GM18868 (cell line): ENCODE results near the gene KLF11.
"Not testable (repeated sequence)": the region's sequence is repeated elsewhere in the genome, so short reads cannot be mapped to it uniquely, and the experiment has no call there.

Experiments used
- ATAC-seq: cut with Tn5 transposase; IDR thresholded peaks from one replicate; pipeline ENCODE4 v1.9.1; 2021; ENCODE audit warnings: mild to moderate bottlenecking, moderate library complexity; ENCODE audit not compliant: unreplicated experiment

The KLF11 gene

DNA sequence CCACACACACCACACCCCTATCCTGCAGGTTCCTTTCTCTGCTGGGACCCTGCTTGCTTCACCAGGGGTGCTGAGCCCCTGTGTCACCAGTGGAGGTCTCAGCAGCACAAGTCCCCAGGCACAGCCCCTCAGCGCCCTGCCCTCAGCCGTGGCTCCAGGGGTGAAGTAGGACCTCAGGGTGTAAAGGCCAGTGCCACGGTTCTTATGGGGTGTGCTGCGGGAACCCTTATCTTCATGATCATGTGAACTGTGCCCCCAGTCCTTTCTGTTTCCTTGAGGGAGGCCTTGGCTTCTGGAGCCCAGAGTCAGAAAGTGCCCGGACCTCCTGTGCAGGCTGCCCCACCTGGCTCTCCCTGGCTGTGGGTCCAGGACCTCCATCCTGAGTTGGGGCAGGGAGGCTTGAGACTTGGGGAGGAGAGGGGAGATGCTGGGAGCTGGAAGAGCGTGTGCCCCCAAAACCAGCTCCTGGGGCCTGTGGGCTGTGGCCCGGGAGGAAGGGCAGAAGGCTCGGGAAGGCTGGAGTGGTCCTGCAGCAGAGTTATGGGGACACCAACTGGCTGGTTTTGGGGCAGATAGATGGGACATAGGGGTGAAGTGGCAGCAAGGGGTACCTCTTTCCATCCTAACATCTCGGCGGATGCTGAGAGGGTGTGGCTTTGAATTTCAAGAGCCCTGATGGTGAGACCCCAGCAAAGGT is 20.2 kb upstream of the KLF11 start:
- no peak for ATAC-seq

GRCh38 chr2:10026940-10027569 is 16.3 kb upstream of the KLF11 start:
- no peak for ATAC-seq

DNA sequence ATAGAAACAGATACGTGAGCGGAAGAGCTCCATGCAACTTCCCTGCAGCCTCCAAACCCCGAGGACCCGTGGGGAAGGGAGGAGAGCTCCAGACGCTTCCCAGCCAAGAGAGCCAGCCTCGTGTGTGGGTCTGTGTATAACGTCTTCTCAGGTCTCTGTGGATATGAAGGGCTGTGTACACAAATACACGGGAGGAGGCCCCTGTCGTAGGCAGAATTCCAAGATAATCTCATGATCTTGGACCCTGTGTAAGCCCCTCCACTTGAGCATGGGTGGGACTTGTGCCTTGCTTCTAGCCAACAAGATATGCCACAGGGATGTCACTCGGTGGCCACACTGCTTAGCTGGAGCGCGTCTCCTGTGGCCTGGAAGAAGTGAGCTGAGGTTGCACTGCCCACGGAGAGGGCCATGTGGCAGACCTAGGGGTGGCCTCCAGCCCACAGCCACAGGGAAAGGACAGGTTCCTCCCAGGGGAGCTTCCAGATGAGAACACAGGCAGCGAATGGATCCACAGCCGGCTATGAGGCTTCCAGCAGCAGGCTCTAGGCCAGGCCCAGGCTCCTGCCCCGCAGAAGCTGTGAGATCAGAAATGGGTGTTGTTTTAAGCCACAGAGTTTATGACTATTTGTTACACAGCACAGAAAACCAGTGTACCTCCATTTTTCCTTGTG is 15.6 kb upstream of the KLF11 start:
- no peak for ATAC-seq

DNA sequence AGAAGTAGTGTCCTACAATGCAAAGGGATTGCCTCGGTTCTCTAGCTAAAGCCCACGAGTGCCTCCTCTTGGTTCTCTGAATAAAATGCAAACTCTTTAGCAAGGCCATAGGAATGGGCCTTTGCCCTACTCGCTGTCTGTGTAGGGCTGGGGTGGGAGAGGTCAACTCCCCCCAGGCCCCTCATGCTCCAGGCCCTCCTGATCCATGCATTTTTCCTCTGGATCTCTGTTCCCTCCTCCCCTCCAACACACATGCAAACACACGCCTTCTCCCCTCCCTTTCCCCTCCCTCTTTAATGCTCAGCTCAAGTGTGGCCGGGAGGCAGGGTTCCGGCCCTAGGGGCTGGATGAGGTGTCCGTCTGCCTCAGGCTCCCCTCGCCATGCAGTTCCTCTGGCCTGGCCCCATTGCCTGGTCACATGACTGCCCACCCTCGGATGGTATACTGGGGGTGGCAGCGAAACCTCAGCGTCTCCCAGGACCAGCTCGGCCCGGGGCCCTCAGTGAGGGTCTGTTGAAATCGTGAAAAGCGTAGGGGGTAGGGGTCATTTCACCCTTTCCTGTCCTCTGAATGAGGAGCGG is 14.9 kb upstream of the KLF11 start:
- no peak for ATAC-seq

GRCh38 chr2:10028988-10029874 is 14.1 kb upstream of the KLF11 start:
- ATAC-seq: peak; percentile 92

DNA sequence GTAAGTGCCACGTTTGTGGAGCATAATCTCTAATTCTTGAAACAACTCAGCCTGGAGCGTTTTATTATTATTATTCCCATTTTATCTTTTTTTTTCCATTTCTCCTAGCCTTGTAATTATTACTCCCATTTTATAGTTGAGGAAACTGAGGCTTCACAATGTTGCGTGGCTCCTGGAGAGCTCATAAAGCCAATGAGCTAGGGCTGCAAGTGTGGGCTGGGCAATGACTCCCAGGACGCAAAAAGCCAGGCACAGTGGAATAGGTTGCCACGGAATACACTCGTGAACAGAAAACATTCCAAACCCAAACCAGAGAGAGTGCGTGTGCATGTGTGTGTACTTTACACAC is 13.5 kb upstream of the KLF11 start:
- no peak for ATAC-seq

- ATAC-seq: no peak
Observed at GRCh38 chr2:10030311-10030736, 13.0 kb upstream of the KLF11 start.

GRCh38 chr2:10030798-10031197 is 12.6 kb upstream of the KLF11 start:
- not testable (repeated sequence) for ATAC-seq

DNA sequence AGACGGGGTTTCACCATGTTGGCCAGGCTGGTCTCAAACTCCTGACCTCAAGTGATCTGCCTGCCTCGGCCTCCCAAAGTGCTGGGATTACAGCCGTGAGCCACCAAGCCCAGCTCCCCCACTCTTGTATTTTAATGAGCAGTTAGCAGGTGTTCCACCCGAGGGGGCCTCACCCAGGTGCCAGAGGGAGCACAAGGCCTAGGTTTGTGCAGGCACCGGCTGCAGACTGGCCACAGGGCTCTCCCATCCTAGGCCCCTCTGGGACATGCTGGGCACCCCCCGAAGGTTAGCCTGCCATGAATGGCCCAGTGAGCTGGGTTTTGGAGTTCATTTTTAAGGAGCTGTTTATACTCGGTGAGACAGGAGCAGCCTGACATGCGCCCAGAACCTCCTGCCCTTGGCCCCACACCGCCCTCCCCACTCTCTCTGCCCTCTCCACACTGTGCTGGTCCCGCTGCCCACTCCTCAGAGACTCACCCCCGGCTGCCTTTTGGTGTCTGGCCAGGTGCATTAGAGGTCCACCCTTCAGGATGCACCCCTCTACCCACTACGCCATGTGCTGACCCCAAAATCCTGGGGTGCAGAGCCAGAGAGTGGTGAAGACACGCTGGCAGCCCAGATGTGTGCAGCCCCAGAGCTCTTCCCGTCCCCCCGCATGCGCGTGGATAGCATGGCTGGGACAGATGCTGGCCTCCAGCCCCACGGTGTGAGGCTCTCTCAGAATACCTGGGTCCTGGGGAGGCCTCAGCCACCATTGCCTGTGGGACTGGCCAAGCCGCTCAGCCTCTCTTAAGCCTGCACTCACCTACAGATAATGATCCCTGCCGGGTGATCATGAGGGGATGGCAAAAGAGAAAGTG is 11.2 kb upstream of the KLF11 start:
- ATAC-seq: no peak

DNA sequence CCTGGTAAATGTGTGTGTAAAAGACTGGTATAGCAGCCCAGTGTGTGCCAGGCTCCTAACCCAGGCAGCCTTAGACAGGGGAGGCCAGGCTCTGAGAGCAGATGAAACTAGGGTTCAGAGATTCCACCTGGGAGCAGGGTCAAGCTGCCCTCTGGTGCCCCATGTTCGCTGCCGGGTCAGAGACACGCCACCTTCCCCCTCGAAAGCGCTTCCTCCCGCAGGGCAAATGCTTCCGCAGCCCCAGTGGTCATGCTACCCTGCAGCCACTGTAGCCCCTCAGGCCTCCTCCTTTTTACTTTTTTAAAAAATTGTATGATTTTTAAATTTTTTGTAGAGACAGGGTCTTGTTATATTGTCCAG is 10.6 kb upstream of the KLF11 start:
- ATAC-seq: no peak

DNA sequence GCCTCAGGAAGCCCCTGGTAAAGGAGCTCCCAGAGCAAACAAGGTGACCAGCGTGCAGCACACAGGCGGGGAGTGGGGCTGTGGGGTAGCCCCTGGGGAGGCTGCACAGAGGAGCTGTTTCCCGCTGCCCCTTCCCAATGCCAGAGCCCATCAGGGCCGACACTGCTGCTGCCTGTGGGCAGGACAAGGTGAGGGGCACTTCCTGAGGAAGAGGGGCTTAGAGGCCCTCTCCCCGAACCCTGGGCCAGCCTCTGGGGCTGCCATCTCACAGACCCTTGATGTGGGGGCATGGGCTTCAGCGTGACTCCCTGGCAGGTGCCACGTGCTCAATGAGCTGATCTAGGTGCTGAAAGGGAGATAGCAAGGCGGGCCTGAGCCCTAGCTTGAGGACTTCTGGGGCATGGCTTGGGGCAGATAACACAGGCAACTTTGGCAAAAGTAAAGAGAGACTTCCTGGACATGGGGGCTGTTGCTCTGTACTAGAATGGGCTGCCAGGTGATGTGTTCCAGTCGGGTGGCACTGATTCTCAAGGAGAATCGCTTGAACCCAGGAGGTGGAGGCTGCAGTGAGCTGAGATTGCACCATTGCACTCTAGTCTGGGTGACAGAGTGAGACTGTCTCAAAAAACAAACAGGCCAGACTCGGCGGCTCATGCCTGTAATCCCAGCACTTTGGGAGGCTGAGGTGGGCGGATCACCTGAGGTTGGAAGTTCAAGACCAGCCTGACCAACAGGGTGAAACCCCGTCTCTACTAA is 9.9 kb upstream of the KLF11 start:
- no peak for ATAC-seq

- ATAC-seq: no peak
Observed at GRCh38 chr2:10034333-10035052, 8.9 kb upstream of the KLF11 start.

DNA sequence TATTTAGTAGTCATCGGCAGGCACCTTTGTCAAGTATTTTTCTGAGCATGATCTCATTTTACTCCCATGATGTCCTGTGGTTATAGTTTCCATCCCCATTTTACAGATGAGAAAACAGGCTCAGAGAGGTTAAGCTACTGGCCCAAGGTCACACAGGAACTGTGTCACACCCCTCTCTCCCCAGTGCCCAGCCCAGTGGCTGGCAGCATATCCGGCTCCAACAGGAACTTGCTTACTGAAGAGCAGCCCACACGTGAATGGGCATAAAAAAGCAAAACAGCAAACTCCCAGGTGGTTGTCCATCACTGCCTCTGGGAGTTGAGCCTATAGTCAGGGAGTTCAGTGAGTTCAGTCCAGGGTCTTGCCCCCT is 8.3 kb upstream of the KLF11 start:
- no peak for ATAC-seq

DNA sequence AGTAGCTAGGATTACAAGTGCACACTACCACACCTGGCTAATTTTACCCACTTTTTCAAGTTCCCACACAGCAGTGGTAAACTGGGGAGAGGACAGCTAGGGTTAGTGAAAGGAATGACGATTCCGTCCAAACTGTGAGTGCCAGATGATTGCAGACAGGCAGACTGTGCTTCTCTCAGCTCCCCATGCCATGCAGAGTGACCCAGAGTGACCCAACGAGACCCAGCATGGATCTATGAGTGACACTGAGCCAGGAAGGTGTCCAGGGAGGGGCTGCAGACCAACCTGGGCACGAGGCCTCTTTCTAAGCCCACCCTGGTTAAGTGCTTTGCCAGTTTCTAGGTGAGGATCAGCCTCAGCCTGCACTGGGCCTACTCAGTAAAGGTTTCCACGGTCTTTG is 7.7 kb upstream of the KLF11 start:
- ATAC-seq: no peak

- ATAC-seq: peak; percentile 80
Observed at GRCh38 chr2:10036095-10036884, 7.1 kb upstream of the KLF11 start.

DNA sequence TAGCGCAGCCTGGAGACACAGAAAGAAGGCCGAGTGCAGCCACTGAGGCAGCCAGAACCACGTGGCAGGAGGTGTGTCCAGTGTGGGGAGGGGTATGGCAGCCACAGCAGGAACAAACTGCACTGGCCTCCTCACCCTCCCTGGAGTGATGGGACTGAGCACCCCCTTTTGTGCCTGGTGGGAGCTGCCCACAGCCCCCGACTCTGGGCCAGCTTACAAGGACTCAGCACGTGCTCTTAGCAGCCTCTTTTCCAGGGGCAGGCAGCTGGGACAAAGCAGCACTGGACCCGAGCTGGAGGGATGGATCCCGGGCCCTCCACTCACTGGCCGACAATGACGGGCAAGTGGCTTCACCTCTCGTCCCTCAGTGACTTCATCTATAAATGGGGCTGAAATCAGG is 5.2 kb upstream of the KLF11 start:
- no peak for ATAC-seq

GRCh38 chr2:10038716-10039115 is 4.6 kb upstream of the KLF11 start:
- no peak for ATAC-seq
